ENCODE measurements around the gene MFF.
A peak's percentile ranks its signal among the peaks of the same experiment; 100 is the strongest.

Gene MFF, protein sequence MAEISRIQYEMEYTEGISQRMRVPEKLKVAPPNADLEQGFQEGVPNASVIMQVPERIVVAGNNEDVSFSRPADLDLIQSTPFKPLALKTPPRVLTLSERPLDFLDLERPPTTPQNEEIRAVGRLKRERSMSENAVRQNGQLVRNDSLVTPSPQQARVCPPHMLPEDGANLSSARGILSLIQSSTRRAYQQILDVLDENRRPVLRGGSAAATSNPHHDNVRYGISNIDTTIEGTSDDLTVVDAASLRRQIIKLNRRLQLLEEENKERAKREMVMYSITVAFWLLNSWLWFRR

DNA sequence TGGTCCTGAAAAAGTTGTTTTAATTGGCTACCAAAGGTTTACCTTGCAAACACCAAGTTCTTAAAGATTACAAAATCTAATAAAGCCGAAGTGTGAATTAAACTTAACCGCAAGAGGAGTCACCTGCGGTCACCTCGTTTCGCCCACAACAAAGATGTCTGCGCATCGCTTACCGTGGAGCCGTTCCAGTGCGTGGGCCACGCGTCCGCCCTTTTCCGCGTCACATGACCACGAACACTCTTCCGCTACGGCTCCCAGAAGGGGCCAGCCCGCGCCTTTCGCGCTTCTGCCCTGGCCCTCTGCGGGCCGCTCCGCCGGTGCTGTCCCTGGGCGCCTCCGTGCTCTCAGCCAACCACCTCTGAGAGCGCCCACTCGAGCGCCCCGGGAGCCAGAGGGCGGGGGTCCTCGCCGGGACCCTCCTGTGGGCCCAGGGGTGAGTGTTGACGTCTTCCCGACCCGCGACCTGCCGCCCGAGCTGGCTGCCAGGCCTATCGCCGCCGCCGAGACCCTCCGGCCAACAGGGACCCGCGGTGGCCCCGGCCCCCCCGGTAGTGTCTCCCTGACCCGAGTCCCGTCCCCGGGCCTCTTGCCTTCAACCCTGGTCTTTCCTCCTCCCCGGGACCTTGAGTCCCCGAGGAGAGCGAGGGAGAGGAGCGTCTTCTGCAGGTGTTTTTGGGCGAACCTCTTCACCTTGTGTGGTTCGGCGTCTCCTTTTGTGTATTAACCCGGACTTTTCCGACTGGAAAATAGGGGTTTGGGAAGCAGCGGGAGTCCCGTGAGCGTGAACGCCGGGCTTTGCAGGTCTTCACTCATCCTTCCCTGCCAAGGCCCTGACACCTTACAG is at the start of gene MFF:
Gene MFF (plus strand): TSS at position 257 of the 844 bp plus-strand sequence. CDS start 5,415 bp downstream, outside the sequence.
- peak; percentile 83 for DNase-seq

DNA sequence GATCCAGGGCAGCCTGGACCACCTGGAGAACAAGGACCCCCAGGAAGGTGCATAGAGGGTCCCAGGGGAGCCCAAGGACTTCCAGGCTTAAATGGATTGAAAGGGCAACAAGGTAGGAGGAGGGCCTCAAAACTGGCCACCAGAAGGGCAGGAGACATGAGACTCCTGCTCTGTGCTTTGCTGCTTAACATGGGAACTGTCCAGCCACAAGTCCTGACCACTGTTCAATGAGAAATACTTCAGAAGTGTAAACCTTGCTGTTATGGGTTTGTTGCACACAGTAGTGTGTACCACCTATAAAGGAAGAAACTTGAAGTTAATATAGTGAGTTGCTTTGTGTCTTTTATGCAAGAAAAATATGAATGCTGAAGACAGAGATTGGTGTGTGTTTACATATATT is 44.2 kb upstream of the MFF start:
- DNase-seq: no peak

DNA sequence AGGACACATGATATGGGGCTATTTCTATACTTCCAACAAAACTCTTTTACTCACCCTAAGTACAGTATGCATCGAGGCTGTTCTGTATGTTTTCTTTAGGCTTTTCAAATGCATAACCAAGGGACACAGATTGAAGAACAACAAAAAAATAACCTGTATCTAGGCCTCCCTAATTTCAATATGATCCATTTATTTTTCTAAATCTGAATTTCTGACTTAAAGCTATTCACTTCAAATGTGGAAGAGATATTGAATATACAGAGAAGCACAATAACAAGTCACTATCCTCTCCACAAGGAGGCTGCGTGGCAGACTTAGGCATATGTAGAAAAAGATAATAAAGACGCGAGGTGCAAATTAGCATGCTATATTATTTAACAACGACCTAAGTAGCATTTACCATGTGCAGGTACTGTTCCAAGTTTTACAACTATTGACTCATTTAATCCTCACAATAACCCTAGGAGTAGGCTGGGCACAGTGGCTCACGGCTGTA is 39.3 kb upstream of the MFF start:
- DNase-seq: no peak

DNA sequence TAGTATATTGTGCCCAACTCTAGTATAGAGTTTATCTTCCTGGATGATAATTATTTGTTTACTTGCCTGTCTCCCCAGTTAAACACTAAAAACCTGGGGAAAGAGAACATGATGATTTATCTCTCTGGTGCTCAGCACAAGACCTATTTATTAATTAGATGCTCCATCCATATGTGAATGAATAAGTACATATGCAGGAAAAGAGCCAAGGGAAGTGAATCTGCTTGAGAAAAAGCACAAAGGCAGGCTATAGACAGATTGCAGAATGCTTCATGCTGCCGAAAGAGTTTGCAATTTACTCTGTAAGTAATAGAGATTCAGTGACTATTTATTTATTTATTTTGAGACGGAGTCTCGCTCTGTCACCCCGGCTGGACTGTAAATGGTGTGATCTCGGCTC is 37.3 kb upstream of the MFF start:
- no peak for DNase-seq

DNA sequence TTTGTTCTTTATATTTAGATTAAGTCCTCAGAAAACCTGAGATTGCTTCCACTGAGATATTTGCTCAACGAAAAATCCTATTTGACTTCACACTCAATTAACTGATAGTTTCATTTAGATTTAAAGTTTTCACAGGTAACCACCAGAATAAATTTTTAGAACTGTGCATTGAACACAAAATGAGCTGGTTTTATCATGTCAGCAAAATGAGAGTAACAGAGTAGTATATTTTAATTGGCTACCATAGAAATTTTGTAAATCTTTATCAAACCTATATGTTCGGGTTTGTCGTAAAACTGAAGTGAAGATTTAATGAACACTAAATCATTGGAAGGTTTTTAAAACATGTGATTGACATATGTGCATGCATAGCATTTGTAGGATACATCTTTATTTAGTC is 32.7 kb upstream of the MFF start:
- no peak for DNase-seq

- DNase-seq: no peak
These were observed 31.5 kb upstream of the MFF start for GRCh38 chr2:227293531-227293930.

DNA sequence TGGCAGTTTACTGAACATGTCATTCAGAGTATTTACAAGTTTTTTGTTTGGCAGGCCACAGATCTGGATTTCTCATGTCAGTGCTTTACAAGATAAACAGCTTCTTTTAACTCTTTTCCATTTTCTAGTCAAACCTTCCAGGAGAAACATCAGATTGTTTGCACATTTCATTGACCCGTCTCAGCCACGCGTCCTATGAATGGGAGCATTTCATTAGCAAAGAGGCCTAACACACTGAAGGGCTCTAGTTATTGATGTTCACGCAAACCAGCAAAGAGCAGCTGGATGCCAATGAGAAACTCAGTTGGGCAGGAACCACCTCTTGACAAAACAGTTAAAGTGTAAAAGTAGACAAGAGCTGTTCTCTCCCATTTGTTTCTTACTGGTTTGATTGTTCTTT is 29.2 kb upstream of the MFF start:
- DNase-seq: no peak

DNA sequence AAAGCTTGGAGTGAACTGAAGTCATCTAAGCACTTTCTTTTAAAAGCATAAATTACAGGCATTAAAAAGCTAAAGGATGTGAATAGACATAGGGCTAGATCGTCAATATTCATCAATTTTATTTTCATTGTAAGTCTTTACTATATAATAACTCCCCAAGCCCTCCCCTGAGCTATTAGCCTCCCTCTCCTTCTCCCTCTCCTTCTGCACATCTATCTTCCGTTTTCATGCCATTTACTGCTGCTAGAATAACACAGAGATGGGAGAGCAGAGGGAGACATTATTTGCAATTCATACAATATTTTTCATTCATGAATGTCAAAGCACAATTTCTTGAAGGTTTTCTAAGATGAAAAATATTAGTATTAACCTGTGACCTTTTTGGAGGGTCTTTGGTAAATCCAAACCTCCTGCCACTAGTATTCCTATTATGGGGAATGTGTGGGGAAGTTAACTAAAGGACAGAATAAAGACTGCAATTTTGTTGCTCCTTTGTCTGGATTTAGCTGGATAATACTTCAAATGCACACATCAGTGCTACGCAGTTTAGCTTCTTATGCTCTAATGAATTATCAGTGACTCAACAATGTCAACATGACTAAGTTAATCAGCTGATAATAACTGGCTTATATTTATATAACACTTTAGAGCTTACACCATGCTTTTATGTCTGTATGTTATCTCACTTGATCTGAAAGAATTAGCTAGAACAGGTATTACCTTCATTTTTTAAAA is 28.2 kb upstream of the MFF start:
- no peak for DNase-seq

GRCh38 chr2:227301523-227301922 is 23.5 kb upstream of the MFF start:
- no peak for DNase-seq

DNA sequence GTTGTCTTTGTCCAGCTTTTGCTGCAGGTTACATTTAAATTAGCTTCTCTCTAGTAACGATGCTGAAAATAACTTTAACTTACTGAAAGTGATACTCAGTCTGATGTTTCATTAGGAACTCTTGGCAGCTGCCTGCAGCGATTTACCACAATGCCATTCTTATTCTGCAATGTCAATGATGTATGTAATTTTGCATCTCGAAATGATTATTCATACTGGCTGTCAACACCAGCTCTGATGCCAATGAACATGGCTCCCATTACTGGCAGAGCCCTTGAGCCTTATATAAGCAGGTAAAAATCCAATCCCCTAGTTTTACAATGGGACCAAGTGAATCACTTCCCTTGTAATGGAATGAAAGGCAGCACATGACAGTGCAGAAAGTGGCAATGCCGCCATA is 16.3 kb upstream of the MFF start:
- no peak for DNase-seq

DNA sequence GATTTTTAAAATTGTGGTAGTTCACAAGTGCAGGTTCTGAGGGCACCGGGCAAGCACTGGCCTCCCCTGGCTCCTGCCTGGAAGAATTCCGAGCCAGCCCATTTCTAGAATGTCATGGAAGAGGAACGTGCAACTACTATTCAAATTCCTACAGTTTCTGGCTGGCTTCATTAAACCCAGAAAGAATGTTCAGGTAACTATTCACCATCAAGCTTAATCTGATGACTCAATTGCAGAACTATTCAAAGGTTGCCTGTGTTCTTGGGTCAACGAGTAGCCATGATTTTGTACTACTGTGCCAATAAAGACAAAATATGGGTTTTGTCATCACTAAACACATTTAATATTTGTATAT is 14.3 kb upstream of the MFF start:
- no peak for DNase-seq

- no peak for DNase-seq
These were observed 13.1 kb upstream of the MFF start for GRCh38 chr2:227311861-227312506.

- DNase-seq: no peak
These were observed 12.5 kb upstream of the MFF start for GRCh38 chr2:227312579-227312978.

GRCh38 chr2:227313310-227313709 is 11.7 kb upstream of the MFF start:
- no peak for DNase-seq

- no peak for DNase-seq
These were observed 7.2 kb upstream of the MFF start for GRCh38 chr2:227317834-227318233.

DNA sequence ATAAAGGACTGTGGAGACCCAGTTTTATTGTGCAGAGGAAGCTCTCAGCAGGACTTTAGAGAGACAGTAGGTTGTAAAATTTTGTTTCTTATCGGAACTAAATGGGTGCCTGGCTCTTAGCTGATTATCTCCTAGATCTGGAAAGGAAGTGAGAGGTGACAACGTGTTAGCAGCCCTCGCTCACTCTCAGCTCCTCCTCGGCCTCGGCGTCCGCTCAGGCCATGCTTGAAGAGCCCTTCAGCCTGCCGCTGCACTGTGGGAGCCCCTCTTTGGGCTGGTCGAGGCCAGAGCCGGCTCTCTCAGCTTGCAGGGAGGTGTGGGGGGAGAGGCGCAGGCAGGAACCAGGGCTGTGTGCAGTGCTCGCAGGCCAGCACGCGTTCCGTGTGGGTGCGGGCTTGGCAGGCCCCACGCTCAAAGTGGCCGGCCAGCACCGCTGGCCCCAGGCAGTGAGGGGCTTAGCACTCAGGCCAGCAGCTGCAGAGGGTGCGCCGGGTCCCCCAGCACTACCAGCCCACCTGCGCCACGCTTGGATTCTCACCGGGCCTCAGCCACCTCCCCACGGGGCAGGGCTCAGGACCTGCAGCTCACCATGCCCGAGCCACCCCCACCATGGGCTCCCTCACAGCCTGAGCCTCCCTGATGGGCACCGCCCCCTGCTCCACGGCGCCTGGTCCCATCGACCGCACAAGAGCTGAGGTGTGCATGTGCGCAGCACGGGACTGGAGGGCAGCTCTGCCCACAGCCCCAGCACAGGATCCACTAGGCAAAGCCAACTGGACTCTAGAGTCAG is 4.6 kb upstream of the MFF start:
- DNase-seq: no peak

DNA sequence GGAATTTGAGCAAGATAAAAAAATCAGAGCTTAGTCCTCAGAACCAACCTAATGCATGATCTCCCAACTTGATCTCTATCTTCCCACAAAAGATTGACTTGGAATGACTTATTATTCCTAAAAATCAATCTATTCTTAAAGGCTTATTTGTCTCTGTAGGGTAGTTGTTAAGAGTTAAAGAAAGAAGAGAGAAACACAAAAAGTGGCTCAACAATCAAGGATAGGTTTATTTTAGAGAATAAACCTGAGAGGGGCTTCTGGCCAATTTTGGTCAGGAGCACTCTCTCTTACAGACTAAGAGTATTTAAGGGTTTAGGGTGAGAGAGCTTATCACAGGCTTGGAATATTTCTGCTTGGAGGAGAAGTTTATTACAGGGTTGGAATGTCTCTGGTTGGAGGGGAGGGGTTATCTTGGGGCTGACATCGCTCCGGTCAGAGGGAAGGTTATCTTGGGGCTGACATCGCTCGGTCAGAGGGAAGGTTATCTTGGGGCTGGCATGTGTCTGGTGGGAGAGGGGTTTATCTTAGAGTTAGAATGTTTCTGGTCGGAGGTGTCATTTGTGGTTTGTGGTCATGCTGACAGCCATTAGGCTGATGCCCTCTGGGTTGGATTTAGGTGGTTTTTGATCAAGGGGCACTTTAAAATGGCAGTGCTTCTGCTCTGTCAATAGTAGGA is 2.4 kb upstream of the MFF start:
- no peak for DNase-seq

DNA sequence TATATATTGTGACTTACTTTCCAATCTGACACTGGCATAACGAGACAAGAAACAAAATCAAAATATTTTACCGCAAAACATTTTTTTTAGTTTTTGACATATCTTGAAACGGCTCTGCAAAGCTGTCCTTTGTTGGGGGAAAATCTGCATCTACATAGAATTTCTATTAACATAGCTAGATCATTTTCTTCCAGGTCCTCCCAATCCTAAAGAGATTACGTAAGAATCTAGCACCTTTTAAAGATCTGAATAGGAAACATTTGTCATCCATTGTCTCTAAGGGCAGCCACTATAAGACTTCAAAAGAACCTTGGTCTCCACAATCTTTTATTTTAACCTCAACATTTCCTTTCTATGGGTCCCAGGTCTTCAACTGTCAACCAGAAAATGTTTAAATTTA is 1.2 kb upstream of the MFF start:
- DNase-seq: no peak

- DNase-seq: no peak
These were observed 433 bp upstream of the MFF start for GRCh38 chr2:227324642-227324994.

- DNase-seq: no peak
These were observed 766 bp downstream of the MFF start for GRCh38 chr2:227325839-227326195.

DNA sequence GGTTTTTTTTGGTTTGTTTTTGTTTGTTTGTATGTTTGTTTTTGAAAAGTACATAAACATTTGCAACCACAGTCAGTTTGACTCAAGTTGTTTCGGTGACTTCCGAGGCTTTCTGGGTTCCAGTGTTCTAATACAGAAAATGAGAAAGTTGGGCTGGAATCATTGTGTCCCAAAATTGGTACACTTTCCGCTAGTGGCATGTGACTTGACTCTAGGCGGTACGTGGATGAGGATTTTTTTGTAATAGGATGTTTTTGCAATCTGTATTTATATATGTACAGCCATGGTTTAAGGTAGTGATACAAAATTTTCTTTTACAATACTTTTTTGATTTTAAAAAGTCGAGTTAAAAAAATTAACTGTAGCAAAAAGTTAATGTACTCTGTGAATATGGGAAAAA is 1.7 kb downstream of the MFF start:
- DNase-seq: no peak

GRCh38 chr2:227335713-227336112 is 10.7 kb downstream of the MFF start:
- DNase-seq: no peak

Measured in SHP77 treated with DMSO at 0.1 percent for 48 hours (cell line).